Neural progenitor cell (in vitro differentiated cells): Measurements from ENCODE around the gene PGC. TPM values are rescaled to one million over a fixed set of nuclear protein-coding genes. Genes with fewer than 3 reads are reported as not detected.

Experiments used
- DNase-seq: peaks from one replicate; pipeline ENCODE4 v3.0.0-alpha.2; 2016; ENCODE audit warnings: low spot score
- H2AFZ ChIP-seq: fragments of 200-600 bp; sonication (generic); replicated peaks from 2 replicates; pipeline ENCODE4 v1.6.1; 2016; ENCODE audit warnings: antibody characterized with exemption
- H3F3A ChIP-seq: fragments of 200-600 bp; sonication (generic); 2 replicates; pipeline ENCODE4 v1.6.1; 2016; ENCODE audit warnings: antibody characterized with exemption, low read depth
- H3K27ac ChIP-seq: fragments of 200-600 bp; sonication (generic); 2 replicates; pipeline ENCODE4 v1.5.1; 2016; ENCODE audit warnings: mild to moderate bottlenecking
- H3K27me3 ChIP-seq: fragments of 200-600 bp; sonication (generic); 2 replicates; pipeline ENCODE4 v1.6.1; 2016; ENCODE audit warnings: mild to moderate bottlenecking, moderate library complexity
- H3K36me3 ChIP-seq: fragments of 200-600 bp; sonication (generic); 2 replicates; pipeline ENCODE4 v1.5.1; 2016
- H3K4me1 ChIP-seq: fragments of 200-600 bp; sonication (generic); 2 replicates; pipeline ENCODE4 v1.6.1; 2016; ENCODE audit warnings: mixed run types
- H3K4me2 ChIP-seq: fragments of 200-600 bp; sonication (generic); 2 replicates; pipeline ENCODE4 v1.6.1; 2016
- H3K4me3 ChIP-seq: fragments of 200-600 bp; sonication (generic); 2 replicates; pipeline ENCODE4 v1.5.1; 2016
- H3K79me2 ChIP-seq: fragments of 200-600 bp; sonication (generic); 2 replicates; pipeline ENCODE4 v1.6.1; 2016; ENCODE audit warnings: low read depth
- H3K9ac ChIP-seq: fragments of 200-600 bp; sonication (generic); 2 replicates; pipeline ENCODE4 v1.6.1; 2016
- H3K9me3 ChIP-seq: fragments of 200-600 bp; sonication (generic); 2 replicates; pipeline ENCODE4 v1.5.1; 2016; ENCODE audit warnings: low read depth
- H4K20me1 ChIP-seq: fragments of 200-600 bp; sonication (generic); 2 replicates; pipeline ENCODE4 v1.6.1; 2016; ENCODE audit warnings: low read depth
- H3K27ac Mint-ChIP-seq: 3 replicates; pipeline ENCODE4 v1.8.0; 2021; ENCODE audit warnings: mixed read lengths
- H3K27me3 Mint-ChIP-seq: 2 replicates; pipeline ENCODE4 v1.8.0; 2022; ENCODE audit warnings: low read depth, mild to moderate bottlenecking, inconsistent platforms, moderate library complexity, mixed read lengths; ENCODE audit not compliant: insufficient read depth
- H3K36me3 Mint-ChIP-seq: 3 replicates; pipeline ENCODE4 v1.8.0; 2021; ENCODE audit warnings: mixed read lengths
- H3K4me1 Mint-ChIP-seq: 3 replicates; pipeline ENCODE4 v1.8.0; 2021; ENCODE audit warnings: mixed read lengths
- H3K4me3 Mint-ChIP-seq: 3 replicates; pipeline ENCODE4 v1.8.0; 2021; ENCODE audit warnings: mild to moderate bottlenecking, moderate library complexity, mixed read lengths
- H3K9me3 Mint-ChIP-seq: 3 replicates; pipeline ENCODE4 v1.8.0; 2020; ENCODE audit warnings: mixed read lengths
- EZH2 ChIP-seq: fragments of 200-600 bp; sonication (generic); IDR thresholded peaks from 2 replicates; pipeline ENCODE4 v1.6.1; 2017; ENCODE audit warnings: antibody characterized with exemption, mild to moderate bottlenecking, moderate library complexity
- EZH2phosphoT487 ChIP-seq: fragments of 200-600 bp; sonication (generic); IDR thresholded peaks from 2 replicates; pipeline ENCODE4 v1.6.1; 2017; ENCODE audit warnings: antibody characterized with exemption
- total RNA-seq: library from RNA; depleted of rRNA; stranded (reverse); fragments of >200 nt; gene quantifications from 2 replicates; pipeline ENCODE4 v1.2.3, GENCODE V29; 2015; ENCODE audit warnings: low replicate concordance
- TF ChIP-seq, protein P1 (sequence below): fragments of 200-600 bp; sonication (generic); IDR thresholded peaks from 2 replicates; pipeline ENCODE4 v1.5.1; 2017; ENCODE audit warnings: antibody characterized with exemption, mild to moderate bottlenecking

Gene PGC
- total RNA-seq, 1 donor from 2014 or later, result not detected

GRCh38 chr6:41734666-41735426 lies 12.4 kb downstream of the PGC start:
- Histone ChIP-seq H3K79me2 (no peaks in the 10 kb centered on the region), H3K27me3 (peaks cover 34% of the 10 kb centered on the region), H3K4me3 (peak overlapping the region; percentile 77), H4K20me1 (peaks cover 6% of the 10 kb centered on the region), H2AFZ (peak overlapping the region; percentile 88), H3K4me2 (peak overlapping the region; percentile 96), H3K9ac (no peak overlapping the region), H3F3A (peaks cover 41% of the 10 kb centered on the region), H3K27ac (no peak overlapping the region), H3K9me3 (no peaks in the 10 kb centered on the region), H3K4me1 (peaks cover 25% of the 10 kb centered on the region), H3K36me3 (no peaks in the 10 kb centered on the region)
- H3K9me3 Mint-ChIP-seq, result no peaks in the 10 kb centered on the region
- peak; percentile 55 for TF ChIP-seq EZH2
- peak; percentile 45 for TF ChIP-seq EZH2phosphoT487
- TF ChIP-seq, protein P1, sequence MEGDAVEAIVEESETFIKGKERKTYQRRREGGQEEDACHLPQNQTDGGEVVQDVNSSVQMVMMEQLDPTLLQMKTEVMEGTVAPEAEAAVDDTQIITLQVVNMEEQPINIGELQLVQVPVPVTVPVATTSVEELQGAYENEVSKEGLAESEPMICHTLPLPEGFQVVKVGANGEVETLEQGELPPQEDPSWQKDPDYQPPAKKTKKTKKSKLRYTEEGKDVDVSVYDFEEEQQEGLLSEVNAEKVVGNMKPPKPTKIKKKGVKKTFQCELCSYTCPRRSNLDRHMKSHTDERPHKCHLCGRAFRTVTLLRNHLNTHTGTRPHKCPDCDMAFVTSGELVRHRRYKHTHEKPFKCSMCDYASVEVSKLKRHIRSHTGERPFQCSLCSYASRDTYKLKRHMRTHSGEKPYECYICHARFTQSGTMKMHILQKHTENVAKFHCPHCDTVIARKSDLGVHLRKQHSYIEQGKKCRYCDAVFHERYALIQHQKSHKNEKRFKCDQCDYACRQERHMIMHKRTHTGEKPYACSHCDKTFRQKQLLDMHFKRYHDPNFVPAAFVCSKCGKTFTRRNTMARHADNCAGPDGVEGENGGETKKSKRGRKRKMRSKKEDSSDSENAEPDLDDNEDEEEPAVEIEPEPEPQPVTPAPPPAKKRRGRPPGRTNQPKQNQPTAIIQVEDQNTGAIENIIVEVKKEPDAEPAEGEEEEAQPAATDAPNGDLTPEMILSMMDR, result no peak
- peaks cover 26% of the 10 kb centered on the region for H3K4me1 Mint-ChIP-seq
- H3K4me3 Mint-ChIP-seq, result peak overlapping the region; percentile 83
- H3K27ac Mint-ChIP-seq, result no peak overlapping the region
- peaks cover 12% of the 10 kb centered on the region for H3K27me3 Mint-ChIP-seq
- no peaks in the 10 kb centered on the region for H3K36me3 Mint-ChIP-seq
- DNase-seq, result peak; percentile 65

DNA sequence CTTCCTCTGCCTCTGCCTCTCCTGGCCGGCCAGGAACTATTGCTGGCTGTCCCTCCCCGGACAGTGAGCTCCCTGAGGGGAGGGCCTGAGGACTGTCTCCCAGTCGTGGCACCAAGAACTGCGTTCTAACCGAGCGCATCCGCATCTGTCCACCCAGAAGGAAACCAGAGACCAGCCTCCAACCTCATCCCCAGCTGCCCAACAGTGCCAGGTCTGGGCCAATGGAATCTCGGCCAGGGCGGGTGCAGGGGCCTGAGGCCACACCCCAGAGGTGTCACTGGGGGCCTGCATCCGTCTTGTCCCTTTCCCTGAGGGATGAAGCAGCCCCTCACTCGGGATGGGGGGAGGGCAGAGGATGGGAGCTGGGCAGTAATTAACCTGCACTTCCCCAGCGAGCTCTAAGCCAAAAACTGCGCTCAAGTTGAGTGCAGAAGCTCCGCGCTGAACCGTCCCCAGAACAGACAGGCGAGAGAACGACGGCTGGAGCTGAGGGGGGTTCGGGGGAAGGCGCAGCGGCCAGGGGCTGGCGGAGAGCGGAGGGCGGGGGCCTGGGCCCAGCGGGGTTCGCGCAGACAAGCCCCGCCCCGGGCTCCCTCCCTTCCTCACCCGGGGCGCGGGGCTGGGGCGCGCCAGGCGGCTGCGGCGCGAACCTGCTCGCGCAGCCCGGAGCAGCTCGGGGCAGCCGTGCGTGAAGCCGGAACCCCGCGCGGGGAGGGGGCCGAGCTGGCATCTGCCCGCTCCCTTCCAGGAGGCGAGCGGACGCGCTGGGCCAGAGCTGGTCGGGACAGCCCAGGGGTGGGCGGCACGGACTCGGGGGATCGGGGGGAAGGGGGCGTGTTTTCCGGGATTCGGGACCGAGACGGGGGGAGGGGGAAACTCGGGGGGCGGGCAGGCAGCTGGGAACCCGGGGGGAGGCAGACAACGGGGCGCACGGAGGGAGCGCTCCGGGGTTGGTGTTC lies 13.2 kb downstream of the PGC start:
- H3K36me3 Mint-ChIP-seq, result no peaks in the 10 kb centered on the region
- peaks cover 9% of the 10 kb centered on the region for H3K27me3 Mint-ChIP-seq
- H3K4me3 ChIP-seq, result peak overlapping the region; percentile 77
- H3K9me3 ChIP-seq, result no peaks in the 10 kb centered on the region
- peaks cover 25% of the 10 kb centered on the region for H3K4me1 ChIP-seq
- H3K36me3 ChIP-seq, result no peaks in the 10 kb centered on the region
- H2AFZ ChIP-seq, result peak overlapping the region; percentile 88
- peaks cover 6% of the 10 kb centered on the region for H4K20me1 ChIP-seq
- no peaks in the 10 kb centered on the region for H3K9me3 Mint-ChIP-seq
- peaks cover 41% of the 10 kb centered on the region for H3F3A ChIP-seq
- H3K27ac Mint-ChIP-seq, result no peak overlapping the region
- peaks cover 24% of the 10 kb centered on the region for H3K4me1 Mint-ChIP-seq
- peak; percentile 87 for DNase-seq
- peak overlapping the region; percentile 92 for H3K4me3 Mint-ChIP-seq
- no peaks in the 10 kb centered on the region for H3K79me2 ChIP-seq
- no peak overlapping the region for H3K9ac ChIP-seq
- TF ChIP-seq EZH2 (no peak), EZH2phosphoT487 (no peak)
- TF ChIP-seq, protein P1, result no peak
- H3K4me2 ChIP-seq, result peak overlapping the region; percentile 96
- H3K27ac ChIP-seq, result no peak overlapping the region
- H3K27me3 ChIP-seq, result peaks cover 34% of the 10 kb centered on the region

- Mint-ChIP-seq H3K4me3 (peak overlapping the region; percentile 92), H3K27ac (no peak overlapping the region), H3K4me1 (peaks cover 24% of the 10 kb centered on the region), H3K9me3 (no peaks in the 10 kb centered on the region), H3K36me3 (no peaks in the 10 kb centered on the region), H3K27me3 (peaks cover 8% of the 10 kb centered on the region)
- peak overlapping the region; percentile 88 for H2AFZ ChIP-seq
- no peak for DNase-seq
- peaks cover 34% of the 10 kb centered on the region for H3K27me3 ChIP-seq
- no peaks in the 10 kb centered on the region for H3K79me2 ChIP-seq
- no peaks in the 10 kb centered on the region for H3K36me3 ChIP-seq
- no peaks in the 10 kb centered on the region for H3K9me3 ChIP-seq
- H3K4me3 ChIP-seq, result peak overlapping the region; percentile 77
- peaks cover 6% of the 10 kb centered on the region for H4K20me1 ChIP-seq
- no peak overlapping the region for H3K27ac ChIP-seq
- H3K9ac ChIP-seq, result no peak overlapping the region
- TF ChIP-seq EZH2, result no peak
- TF ChIP-seq, protein P1, result no peak
- peak overlapping the region; percentile 96 for H3K4me2 ChIP-seq
- peaks cover 25% of the 10 kb centered on the region for H3K4me1 ChIP-seq
- H3F3A ChIP-seq, result peaks cover 41% of the 10 kb centered on the region
Observed at GRCh38 chr6:41733360-41733706, 13.9 kb downstream of the PGC start.
